Neural progenitor cell (in vitro differentiated cells): Measurements from ENCODE around the gene TMEM52. TPM values are rescaled to one million over a fixed set of nuclear protein-coding genes. Genes with fewer than 3 reads are reported as not detected.

Experiments
- DNase-seq: peaks from one replicate; pipeline ENCODE4 v3.0.0-alpha.2; 2016; ENCODE audit warnings: low spot score
- H2AFZ ChIP-seq: fragments of 200-600 bp; sonication (generic); replicated peaks from 2 replicates; pipeline ENCODE4 v1.6.1; 2016; ENCODE audit warnings: antibody characterized with exemption
- H3F3A ChIP-seq: fragments of 200-600 bp; sonication (generic); 2 replicates; pipeline ENCODE4 v1.6.1; 2016; ENCODE audit warnings: antibody characterized with exemption, low read depth
- H3K27ac ChIP-seq: fragments of 200-600 bp; sonication (generic); 2 replicates; pipeline ENCODE4 v1.5.1; 2016; ENCODE audit warnings: mild to moderate bottlenecking
- H3K27me3 ChIP-seq: fragments of 200-600 bp; sonication (generic); 2 replicates; pipeline ENCODE4 v1.6.1; 2016; ENCODE audit warnings: mild to moderate bottlenecking, moderate library complexity
- H3K36me3 ChIP-seq: fragments of 200-600 bp; sonication (generic); 2 replicates; pipeline ENCODE4 v1.5.1; 2016
- H3K4me1 ChIP-seq: fragments of 200-600 bp; sonication (generic); 2 replicates; pipeline ENCODE4 v1.6.1; 2016; ENCODE audit warnings: mixed run types
- H3K4me2 ChIP-seq: fragments of 200-600 bp; sonication (generic); 2 replicates; pipeline ENCODE4 v1.6.1; 2016
- H3K4me3 ChIP-seq: fragments of 200-600 bp; sonication (generic); 2 replicates; pipeline ENCODE4 v1.5.1; 2016
- H3K79me2 ChIP-seq: fragments of 200-600 bp; sonication (generic); 2 replicates; pipeline ENCODE4 v1.6.1; 2016; ENCODE audit warnings: low read depth
- H3K9ac ChIP-seq: fragments of 200-600 bp; sonication (generic); 2 replicates; pipeline ENCODE4 v1.6.1; 2016
- H3K9me3 ChIP-seq: fragments of 200-600 bp; sonication (generic); 2 replicates; pipeline ENCODE4 v1.5.1; 2016; ENCODE audit warnings: low read depth
- H4K20me1 ChIP-seq: fragments of 200-600 bp; sonication (generic); 2 replicates; pipeline ENCODE4 v1.6.1; 2016; ENCODE audit warnings: low read depth
- H3K27ac Mint-ChIP-seq: 3 replicates; pipeline ENCODE4 v1.8.0; 2021; ENCODE audit warnings: mixed read lengths
- H3K27me3 Mint-ChIP-seq: 2 replicates; pipeline ENCODE4 v1.8.0; 2022; ENCODE audit warnings: low read depth, mild to moderate bottlenecking, inconsistent platforms, moderate library complexity, mixed read lengths; ENCODE audit not compliant: insufficient read depth
- H3K36me3 Mint-ChIP-seq: 3 replicates; pipeline ENCODE4 v1.8.0; 2021; ENCODE audit warnings: mixed read lengths
- H3K4me1 Mint-ChIP-seq: 3 replicates; pipeline ENCODE4 v1.8.0; 2021; ENCODE audit warnings: mixed read lengths
- H3K4me3 Mint-ChIP-seq: 3 replicates; pipeline ENCODE4 v1.8.0; 2021; ENCODE audit warnings: mild to moderate bottlenecking, moderate library complexity, mixed read lengths
- H3K9me3 Mint-ChIP-seq: 3 replicates; pipeline ENCODE4 v1.8.0; 2020; ENCODE audit warnings: mixed read lengths
- EZH2 ChIP-seq: fragments of 200-600 bp; sonication (generic); IDR thresholded peaks from 2 replicates; pipeline ENCODE4 v1.6.1; 2017; ENCODE audit warnings: antibody characterized with exemption, mild to moderate bottlenecking, moderate library complexity
- EZH2phosphoT487 ChIP-seq: fragments of 200-600 bp; sonication (generic); IDR thresholded peaks from 2 replicates; pipeline ENCODE4 v1.6.1; 2017; ENCODE audit warnings: antibody characterized with exemption
- total RNA-seq: library from RNA; depleted of rRNA; stranded (reverse); fragments of >200 nt; gene quantifications from 2 replicates; pipeline ENCODE4 v1.2.3, GENCODE V29; 2015; ENCODE audit warnings: low replicate concordance
- TF ChIP-seq, protein P1 (sequence below): fragments of 200-600 bp; sonication (generic); IDR thresholded peaks from 2 replicates; pipeline ENCODE4 v1.5.1; 2017; ENCODE audit warnings: antibody characterized with exemption, mild to moderate bottlenecking

The TMEM52 gene
- total RNA-seq, 1 donor from 2014 or later, result 2.9 TPM

DNA sequence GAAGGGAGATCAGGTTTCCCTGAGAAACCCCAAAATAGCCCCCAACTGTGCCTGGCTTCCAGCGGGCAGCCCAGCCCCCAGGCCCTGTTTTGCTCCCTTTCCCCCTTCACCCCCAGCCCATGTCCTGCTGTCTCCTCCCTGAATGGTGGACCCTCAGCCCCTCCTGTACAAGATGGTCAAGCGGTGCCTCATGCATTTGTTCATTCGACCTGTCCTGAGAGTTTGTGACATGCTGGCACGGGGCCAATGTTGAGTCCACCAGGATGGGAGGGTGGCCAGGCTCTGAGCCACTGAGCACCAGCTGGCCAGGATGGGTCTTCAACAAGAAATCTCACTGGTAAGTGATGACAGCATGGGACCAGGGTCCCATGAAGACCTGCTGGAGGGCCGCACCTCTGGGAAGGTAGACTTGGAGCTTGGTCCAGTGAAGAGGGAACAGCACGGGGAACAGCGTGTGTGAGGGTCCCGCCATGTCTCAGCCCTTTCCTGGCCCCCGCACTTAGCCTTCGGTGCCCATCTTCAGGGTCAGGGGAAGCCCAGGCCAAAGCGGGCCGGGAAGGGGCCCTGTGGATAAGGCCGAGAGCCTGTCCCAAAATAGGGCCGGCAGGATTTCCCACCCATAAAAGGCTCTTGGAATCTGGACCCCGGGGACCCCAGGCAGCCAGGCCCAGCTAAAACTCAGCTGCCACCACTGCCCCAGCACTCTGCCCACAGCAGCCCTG is 3.9 kb downstream of the TMEM52 start, which contains the start of gene CALML6:
Gene CALML6, plus strand, starts transcription at position 290 of the 722 bp plus-strand sequence. Its CDS starts 21 bp downstream, at position 311.
- Mint-ChIP-seq H3K27ac (peak within 1 kb of the TSS; percentile 37), H3K9me3 (no peaks in the 10 kb centered on the region), H3K27me3 (peaks cover 13% of the 10 kb centered on the region), H3K4me3 (peak within 1 kb of the TSS; percentile 41), H3K36me3 (no peaks in the 10 kb centered on the region), H3K4me1 (peaks cover 17% of the 10 kb centered on the region)
- Histone ChIP-seq H3K4me1 (peaks cover 10% of the 10 kb centered on the region), H3K9ac (no peak within 1 kb of the TSS), H3F3A (peaks cover 11% of the 10 kb centered on the region), H4K20me1 (no peaks in the 10 kb centered on the region), H3K4me2 (no peak within 1 kb of the TSS), H3K36me3 (no peaks in the 10 kb centered on the region), H3K27ac (no peak within 1 kb of the TSS), H3K9me3 (no peaks in the 10 kb centered on the region), H3K4me3 (no peak within 1 kb of the TSS), H3K27me3 (peaks cover 15% of the 10 kb centered on the region), H2AFZ (no peak within 1 kb of the TSS), H3K79me2 (no peaks in the 10 kb centered on the region)
- no peak for DNase-seq
- TF ChIP-seq EZH2phosphoT487 (no peak), EZH2 (no peak)
- TF ChIP-seq, protein P1, sequence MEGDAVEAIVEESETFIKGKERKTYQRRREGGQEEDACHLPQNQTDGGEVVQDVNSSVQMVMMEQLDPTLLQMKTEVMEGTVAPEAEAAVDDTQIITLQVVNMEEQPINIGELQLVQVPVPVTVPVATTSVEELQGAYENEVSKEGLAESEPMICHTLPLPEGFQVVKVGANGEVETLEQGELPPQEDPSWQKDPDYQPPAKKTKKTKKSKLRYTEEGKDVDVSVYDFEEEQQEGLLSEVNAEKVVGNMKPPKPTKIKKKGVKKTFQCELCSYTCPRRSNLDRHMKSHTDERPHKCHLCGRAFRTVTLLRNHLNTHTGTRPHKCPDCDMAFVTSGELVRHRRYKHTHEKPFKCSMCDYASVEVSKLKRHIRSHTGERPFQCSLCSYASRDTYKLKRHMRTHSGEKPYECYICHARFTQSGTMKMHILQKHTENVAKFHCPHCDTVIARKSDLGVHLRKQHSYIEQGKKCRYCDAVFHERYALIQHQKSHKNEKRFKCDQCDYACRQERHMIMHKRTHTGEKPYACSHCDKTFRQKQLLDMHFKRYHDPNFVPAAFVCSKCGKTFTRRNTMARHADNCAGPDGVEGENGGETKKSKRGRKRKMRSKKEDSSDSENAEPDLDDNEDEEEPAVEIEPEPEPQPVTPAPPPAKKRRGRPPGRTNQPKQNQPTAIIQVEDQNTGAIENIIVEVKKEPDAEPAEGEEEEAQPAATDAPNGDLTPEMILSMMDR, result no peak

DNA sequence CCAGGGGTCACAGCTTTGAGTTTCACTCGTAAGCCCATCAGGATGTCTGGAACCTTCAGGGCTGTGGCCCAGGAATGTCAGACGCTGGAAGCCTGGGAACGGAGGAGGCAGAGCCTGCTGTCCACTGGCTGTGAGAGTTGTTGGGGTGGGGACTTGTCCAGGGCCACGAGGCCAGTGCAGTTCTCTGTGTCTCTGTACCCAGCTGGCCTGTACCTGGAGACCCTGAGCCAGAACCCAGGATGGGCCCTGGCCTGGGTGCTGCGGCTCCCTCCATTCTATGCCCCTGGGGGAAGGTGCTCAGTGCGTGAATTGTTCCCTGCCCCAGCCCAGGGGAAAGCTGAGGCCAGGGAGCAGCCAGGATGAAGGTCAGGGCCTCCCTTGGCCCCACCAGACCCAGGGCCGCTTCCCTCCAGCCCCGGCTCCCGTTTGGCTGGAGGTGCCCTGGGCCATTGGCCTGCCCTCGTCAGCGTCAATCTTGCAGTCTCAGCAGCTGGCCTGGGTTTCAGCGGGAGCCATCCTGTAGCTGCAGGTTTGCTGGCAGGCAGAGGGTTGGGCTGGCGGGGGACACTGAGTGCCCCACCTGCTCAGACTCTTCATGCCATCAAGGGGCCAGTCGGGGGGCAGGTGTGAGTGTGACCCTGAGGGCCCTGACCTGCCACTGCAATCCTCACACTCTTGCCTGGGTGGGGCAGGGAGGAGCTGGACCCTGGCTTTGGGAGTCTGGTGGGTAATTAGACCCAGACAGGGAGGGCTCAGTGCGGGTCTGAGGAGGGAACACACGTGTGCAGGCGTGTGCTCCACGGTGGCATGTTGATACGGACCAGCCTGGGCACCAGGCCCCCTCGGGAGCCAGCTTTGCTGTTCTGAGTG is 4.7 kb downstream of the TMEM52 start:
- Histone ChIP-seq H3K27me3 (peaks cover 11% of the 10 kb centered on the region), H2AFZ (no peak overlapping the region), H3K27ac (no peak overlapping the region), H3K4me1 (peaks cover 12% of the 10 kb centered on the region), H3K4me3 (no peak overlapping the region), H3K79me2 (no peaks in the 10 kb centered on the region), H3F3A (peaks cover 17% of the 10 kb centered on the region), H3K9ac (no peak overlapping the region), H3K9me3 (no peaks in the 10 kb centered on the region), H4K20me1 (no peaks in the 10 kb centered on the region), H3K4me2 (no peak overlapping the region), H3K36me3 (no peaks in the 10 kb centered on the region)
- Mint-ChIP-seq H3K27me3 (peaks cover 13% of the 10 kb centered on the region), H3K4me3 (no peak overlapping the region), H3K36me3 (no peaks in the 10 kb centered on the region), H3K4me1 (peaks cover 21% of the 10 kb centered on the region), H3K27ac (peak overlapping the region; percentile 37), H3K9me3 (no peaks in the 10 kb centered on the region)
- TF ChIP-seq, protein P1, result no peak
- TF ChIP-seq EZH2 (no peak), EZH2phosphoT487 (no peak)
- DNase-seq, result no peak

DNA sequence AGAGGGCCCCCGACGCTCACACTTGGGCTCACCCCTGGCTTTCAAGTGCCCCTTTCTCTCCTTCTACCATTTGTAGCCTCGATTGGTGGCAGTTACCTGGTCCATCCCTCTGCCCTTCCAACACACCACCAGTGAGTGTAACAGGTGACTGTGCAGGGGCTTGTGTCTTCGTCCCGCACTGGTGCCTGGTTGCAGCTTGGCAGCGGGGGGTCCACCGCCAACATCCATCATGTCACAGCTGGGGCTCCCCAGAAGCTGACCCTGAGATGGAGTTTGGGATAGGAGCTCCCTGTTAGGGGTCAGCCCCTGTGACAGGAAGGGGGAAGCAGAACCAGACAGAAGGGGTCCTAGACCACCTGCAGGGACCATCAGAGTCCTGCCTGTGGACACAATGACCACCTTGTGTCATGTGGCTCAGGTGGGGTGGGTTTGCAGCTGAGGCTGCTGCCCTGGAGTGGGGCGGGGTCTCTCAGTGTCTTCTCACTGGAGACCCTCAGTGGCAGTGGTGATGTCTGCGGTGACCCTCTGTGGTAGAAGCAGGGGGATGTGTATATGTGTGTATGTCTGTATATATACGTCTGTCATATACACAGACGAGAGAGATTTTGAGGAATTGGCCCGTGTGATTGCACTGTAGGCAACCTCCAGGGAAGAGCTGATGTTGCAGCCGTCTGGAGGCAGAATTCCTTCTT is 7.6 kb downstream of the TMEM52 start:
- H3K4me1 Mint-ChIP-seq, result peaks cover 18% of the 10 kb centered on the region
- H3K27ac Mint-ChIP-seq, result no peak overlapping the region
- H3K27me3 Mint-ChIP-seq, result peaks cover 13% of the 10 kb centered on the region

More for the DNA sequence above, 7.6 kb downstream of the TMEM52 start:
- Histone ChIP-seq H3F3A (peaks cover 9% of the 10 kb centered on the region), H3K9me3 (no peaks in the 10 kb centered on the region), H3K9ac (no peak overlapping the region), H3K4me2 (no peak overlapping the region), H3K4me3 (no peak overlapping the region), H3K27me3 (no peaks in the 10 kb centered on the region), H3K4me1 (peaks cover 8% of the 10 kb centered on the region), H3K27ac (no peak overlapping the region), H2AFZ (no peak overlapping the region), H3K79me2 (no peaks in the 10 kb centered on the region), H4K20me1 (no peaks in the 10 kb centered on the region), H3K36me3 (no peaks in the 10 kb centered on the region)
- H3K36me3 Mint-ChIP-seq, result no peaks in the 10 kb centered on the region
- TF ChIP-seq EZH2phosphoT487, result no peak
- TF ChIP-seq, protein P1, result no peak
- TF ChIP-seq EZH2, result no peak
- peak overlapping the region; percentile 74 for H3K4me3 Mint-ChIP-seq
- DNase-seq, result no peak
- no peaks in the 10 kb centered on the region for H3K9me3 Mint-ChIP-seq
